ENCODE measurements around the gene FSTL4.

Gene FSTL4

DNA sequence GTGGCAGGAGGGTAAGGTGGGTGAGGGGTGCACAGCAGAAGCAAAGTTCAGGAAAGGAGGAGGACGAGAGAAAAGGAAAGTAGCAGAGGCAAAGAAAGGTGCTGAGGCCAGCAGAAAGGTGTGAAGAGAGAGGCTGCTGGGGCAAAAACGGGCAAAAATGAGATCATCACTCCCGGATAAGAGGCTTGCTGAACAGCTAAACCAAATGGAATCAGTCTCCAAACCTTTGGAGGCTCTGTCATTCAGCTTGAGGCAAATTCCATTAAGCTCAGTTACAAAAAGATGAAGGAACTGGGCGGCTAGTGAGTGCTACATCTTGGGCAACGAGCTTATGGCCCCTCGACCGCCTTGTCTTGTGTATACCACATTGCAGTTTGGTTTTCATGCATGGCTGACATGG, 136.4 kb downstream of the FSTL4 start:
- DNase-seq (ENCODE audit: low read depth) = no peak

DNA sequence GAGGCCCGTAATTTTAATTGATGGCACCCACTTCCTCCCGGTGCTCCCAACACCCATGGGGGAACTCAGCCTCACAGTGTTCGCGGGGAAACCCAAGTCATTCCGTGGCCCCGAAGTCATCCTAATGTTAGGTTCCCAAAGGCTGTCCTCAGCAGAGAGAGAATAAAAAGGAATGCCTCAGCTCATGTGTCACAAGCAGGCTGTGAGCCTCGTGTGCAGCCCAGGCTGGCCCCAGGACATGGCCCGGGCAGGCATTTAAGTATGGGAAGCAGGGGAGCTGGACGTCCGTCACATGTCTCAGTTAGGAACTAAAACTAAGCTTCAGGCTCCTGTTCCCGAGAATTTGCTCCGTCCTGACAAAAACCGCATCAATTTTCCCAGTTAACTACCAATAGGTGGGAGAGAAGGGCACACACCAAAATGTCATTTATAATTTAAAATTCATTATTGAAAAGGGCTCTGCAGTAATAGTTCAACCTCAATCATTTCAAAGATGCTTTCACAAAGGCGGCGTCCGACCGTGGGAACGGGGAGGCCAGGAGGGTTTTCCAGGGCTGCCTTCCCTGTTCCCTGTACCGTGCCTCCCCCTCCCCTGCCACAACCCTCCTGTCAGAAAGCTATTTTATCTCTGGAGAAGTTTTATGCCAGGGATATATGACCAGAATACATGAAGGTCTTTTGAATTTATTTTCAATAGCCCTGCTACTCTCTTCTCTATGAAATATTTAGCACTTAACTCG, 137.3 kb downstream of the FSTL4 start:
- no peak for DNase-seq (ENCODE audit: low read depth)

DNA sequence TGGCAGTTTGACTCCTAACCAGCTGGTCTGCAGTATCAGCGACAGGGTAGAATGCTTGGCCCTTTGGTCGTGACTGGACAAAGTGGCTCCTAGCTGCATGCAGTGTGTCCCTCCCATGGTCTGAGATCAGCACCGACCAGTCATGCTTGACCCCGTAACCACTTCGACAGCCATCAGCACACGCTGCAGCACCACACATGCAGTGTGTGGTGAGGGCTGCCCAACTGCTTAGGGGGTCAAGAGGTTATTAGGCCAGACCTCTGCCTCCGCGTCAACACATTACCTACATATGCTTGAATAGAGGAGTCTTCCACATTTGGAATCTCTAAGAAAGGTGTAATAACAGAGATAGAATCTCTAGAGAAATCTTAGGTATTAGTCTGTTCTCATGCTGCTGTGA, 139.1 kb downstream of the FSTL4 start:
- no peak for DNase-seq (ENCODE audit: low read depth)

DNA sequence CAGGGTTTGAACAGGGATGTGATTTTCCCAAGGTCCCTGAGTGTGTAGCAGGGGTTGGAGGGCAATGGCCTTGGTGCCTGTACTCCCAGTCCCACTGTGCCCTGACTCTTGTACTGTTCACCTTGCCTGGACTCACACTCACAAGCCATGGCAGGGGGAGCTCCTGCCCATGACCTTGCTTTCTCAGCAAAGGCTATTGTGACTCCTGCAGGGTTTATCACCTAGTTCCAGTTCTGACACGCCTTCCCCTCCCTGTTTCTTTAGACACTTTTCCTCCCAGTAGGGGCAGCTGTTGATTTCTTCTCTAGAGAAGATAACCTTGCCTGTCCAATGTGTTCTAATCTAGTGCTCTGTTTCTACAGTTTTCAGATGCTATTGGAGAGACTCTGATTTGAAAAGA, 139.5 kb downstream of the FSTL4 start:
- no peak for DNase-seq (ENCODE audit: low read depth)

DNA sequence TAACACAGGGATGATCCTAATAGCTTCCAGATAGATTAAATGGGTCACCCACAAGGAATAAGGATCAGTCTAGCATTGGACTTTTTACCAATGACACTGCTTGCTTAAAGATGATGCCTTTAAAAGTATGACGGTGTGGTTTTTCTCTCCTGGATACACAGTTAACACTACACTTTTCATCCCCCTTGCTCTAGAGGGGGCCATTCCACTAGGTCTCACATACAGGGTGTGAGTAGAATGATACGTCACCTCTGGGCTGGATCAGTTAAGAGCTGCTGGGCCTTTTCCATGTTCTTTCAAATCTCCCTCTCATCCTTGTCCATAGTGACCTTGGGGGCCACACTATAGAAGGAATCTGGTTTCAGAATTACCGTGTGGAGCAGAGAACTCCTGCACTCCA, 140.6 kb downstream of the FSTL4 start:
- DNase-seq (ENCODE audit: low read depth) = no peak

DNA sequence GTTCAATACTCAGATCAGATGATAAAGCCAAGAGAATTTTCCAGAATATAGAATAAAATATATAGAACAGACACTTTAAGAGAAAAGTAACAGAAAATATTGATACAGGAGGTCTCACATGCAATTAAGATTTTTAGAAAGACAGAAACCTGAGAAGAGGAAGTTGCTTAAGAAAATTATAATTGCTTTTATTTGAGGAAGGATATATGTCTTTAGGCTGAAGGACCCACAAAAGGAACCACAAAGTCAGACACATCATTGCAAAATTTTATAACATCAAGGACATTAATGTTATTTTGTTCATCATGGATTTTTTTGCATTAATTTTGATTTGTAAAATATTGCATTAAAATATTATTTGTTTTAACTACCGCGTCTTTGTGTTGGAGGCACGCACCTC, 141.5 kb downstream of the FSTL4 start:
- no peak for DNase-seq (ENCODE audit: low read depth)

DNA sequence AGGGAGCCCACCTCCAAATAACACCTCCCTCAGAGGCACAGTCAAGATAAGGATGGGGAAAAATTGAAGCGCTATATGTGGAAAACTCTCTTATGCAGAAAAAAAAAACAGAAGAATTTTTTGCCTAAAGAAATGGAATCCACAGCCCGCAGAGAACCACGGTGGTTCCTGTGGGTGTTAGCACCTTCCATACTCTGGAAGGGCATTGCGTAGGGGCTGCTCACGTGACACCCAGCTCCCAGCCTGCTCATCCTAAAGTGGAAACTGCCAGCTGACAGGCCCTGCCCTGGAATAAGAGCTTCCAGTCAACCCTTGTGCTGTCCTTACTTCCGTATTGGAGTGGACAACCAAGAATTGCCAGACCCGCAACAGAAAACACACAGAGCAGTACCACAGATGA, 142.5 kb downstream of the FSTL4 start:
- DNase-seq (ENCODE audit: low read depth) = no peak

DNA sequence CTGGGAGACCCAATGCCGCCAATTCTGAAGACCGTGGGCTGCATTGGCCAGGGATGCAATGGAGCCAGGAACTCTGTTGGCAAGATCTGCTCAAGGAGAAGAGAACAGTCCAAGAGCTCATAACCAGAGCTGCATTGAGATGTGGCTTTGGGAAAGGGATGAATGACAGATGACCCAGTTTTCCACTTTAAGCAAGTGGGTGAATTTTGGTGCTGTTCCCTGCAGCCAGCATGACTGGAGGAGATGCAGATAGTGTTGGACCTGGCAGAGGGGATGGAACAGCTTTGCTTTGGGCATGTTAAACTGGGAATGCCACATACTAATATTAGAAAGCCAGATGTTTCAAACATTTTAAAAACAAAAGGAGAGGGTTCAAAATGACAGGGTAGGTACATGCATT, 143.1 kb downstream of the FSTL4 start:
- no peak for DNase-seq (ENCODE audit: low read depth)

DNA sequence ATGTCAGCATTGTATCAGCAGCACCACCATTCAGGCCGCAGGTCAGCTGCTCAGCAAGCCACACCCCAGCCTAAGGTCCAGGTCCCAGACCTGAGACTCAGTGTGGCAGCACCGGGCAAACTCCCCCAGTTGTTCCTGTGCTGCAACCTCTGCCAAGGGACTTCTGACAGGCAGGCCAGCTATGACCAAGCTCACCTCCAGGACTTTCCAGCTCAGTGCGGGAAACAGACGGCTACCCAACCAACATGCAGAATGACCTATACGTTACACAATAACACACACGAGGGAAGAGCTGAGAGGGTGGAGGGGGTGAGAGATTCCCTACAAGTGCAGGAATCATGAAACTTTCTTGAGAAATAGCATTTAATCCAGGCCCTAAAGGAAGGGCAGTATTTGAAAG, 143.7 kb downstream of the FSTL4 start:
- DNase-seq (ENCODE audit: low read depth) = no peak

DNA sequence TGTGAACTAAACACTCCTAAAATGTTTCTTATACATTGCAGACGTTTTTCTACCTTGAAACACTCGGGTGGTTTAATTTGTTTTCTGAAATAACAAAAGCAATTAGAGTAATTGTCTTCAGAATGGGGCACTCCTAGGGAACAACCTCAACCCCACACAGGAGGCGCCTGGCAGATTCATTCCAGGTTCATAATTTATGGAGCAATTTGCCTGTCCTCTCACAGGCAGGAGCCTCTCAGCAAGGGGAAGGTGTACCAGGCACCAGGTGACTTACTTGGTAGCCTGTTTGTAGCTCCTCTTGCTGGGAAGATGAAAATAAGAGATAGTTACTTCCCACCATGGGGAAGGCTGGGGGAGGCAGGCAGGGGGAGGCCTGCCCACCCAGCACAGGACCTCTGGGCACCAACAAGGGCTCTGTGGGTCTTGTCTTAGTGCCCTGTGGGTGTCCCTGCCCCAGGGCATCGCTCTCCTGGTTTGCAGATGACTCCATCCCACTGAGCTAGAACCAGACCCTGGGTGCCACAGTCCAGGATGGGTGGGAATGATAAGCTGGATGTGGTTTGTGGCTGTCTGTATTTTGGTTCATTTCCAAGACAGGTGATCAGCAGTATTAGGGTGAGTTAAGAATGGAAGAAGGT, 144.4 kb downstream of the FSTL4 start:
- DNase-seq (ENCODE audit: low read depth) = no peak

DNA sequence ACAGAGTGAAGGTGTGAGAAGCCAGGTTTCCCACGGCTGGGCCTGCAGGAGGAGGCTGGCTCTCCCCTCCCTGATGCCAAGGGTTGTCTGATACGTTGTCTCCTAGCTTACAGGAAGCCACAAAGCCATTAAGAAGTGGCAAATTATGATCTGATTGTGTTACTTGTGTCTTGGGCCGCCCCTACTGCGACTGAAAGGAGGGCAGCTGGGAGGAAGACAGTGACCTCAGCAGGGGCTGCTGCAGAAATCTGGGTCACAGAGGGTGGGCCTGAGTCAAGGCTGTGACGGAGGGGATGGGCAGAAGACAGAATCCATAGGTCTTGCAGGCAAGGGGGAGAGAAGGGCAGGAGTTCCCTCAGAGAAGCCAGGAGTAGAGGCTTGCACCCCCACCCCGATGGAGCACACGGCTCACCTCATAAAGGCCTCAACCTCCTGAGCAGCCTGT, 145.0 kb downstream of the FSTL4 start:
- no peak for DNase-seq (ENCODE audit: low read depth)

DNA sequence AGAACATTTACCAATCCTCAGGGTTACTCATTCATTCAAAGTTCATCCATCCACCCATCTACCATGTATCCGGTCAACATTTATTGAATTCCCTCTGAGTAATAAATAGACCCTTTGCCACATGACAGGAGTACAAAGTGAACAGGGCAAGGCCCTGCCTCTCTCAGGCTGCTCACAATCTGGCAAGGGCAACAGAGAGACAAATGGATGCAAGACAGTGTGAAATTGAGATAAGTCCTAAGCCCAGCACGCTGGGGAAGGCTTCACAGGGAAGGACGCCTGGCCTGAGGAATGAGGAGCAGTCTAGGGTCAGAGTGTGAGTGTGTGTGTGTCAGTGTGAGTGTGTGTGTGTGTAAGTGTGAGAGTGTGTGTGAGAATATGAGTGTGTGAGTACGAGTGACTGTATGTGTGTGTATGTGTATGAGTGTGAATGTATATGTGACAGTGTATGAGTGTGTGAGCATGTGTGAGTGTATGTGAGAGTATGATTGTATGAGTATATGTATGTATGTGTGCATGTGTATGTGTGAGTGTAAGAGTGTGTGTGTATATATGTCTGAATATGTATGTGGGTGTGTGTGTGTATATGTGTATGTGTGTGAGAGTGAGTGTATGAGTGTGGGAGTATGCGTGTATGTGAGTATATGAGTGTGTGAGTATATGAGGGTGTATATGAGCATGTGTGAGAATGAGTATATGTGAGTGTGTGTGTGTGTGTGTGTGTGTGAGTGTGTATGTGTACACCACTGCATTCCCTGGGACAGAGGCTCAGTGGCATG, 145.6 kb downstream of the FSTL4 start:
- DNase-seq (ENCODE audit: low read depth) = no peak

DNA sequence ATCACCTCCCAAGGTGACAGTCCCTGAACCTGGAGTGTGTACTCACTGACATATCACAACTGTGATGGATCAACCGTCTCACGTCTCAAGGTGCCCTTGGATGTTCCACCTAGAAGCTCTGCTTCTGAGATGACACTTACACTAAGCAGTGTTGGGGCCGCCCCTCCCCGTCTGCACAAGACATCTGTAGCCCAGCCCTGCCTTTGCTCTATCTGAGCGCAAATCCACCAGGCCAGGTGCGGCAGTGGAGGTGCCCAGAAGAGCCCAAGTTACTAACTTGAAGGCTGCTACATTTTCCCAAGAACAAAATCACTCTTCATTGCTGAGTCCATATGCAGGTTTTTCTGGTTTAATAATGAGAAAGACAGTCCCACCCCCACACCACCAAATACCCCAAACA, 148.3 kb downstream of the FSTL4 start:
- no peak for DNase-seq (ENCODE audit: low read depth)

DNA sequence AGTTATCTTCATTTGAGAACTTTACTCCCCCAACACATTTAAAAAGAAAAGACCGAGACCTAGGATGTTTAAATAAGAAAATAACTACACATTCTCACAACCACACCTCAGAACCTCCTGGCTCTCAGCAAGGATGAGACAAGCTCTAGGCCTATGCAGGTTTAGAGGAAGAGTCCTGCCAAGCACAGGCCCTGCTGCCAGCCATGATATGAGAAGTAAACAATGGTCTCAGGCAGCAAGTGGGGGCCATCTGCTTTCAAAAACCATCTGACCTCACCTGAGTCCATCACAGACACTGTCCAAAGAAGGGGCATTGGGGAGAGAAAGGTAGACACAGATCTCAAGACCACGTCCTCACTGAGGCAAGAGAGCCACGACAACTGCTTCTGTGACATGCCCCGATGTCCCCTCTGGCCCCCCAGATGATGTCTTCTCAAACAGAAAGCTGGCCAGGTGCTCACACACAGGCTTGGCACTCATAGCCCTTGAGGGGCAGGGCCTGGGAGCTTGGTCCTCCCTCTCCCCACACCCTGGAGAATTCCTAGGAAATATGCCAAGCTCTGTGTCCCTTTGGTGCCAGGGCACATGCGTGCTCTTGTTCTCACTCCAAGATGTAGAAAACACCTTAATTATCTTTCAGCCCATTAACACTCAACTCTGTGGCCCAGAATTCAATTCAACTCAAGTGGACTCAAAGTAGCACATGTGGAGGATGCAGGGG, 150.4 kb downstream of the FSTL4 start:
- DNase-seq (ENCODE audit: low read depth) = no peak

DNA sequence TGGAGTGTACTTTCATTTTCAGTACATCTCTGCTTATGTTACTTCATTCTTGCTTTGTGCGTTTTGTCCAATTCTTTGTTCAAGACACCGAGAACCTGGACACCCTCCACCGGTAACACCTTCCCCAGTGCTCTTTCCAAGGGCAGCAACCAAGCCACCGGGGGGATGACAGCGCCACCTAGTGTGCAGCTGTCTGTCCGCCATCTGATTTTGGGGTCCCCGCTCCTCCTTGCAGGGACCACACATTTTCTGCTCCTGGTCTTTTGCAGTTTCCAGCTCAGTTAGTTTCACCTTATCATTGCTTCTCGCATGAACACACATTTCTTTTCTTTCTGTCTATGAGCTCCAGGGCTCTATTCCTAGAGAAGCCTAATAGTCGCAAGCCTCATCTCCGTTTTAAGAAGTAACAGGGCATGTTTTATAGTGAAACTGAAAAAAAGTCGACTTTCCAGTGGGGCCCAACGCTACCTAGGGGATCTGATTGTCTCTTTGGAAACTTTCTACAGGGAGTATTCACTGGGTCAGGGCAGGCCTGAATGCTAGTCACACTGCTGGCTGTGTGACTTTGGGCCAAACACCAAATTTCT, 152.1 kb downstream of the FSTL4 start:
- peak; percentile 48 for DNase-seq (ENCODE audit: low read depth)

DNA sequence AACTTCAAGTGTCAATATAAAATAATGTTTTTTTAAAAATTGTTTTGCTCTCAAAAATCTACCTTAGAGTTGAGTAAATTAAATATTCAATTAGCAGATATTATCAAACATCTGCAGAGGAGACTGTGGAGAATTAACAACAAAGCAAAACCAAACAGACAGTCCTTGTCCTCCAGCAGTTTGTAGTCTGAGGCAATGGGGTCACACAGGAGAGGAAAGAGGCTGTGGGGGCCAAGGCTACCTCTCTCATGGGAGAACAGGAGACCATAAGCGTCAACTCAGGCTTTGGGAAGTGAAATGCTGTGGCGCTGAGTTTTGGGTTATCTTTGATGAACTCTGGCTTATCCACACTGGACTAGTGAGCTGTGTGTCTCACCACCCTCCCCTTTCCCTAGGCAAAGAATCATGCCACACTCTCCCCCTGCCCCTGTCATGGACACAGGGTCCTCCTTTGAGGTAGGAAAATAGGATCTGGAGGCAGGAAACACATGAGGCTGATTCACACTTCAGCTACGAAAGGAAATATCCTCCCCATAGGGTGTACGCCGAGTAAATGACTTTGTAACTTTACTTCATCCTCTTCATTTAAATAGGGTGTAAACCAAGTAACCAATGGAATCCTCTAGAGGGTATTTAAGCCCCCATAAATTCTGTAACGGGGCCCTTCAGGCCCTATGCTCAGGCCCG, 152.7 kb downstream of the FSTL4 start:
- DNase-seq (ENCODE audit: low read depth) = no peak

DNA sequence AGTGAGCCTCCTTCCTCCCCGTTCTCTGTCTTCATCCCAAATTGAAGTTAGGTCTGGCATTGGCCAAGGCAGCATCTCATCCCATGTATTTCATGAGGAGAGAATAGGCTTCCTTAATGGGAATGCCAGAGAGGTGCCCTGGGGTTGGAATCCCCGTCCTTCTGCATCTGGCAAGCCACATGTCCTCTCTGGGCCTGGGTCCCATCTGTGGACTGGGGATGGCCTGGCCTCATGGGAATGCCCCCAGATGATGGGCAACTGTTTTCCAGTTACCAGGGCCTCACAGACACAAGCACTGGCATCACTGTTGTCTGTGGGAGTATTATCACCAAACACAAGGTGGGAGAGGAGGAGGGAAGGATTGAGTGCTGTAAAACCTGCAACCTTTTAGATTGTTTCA, 153.9 kb downstream of the FSTL4 start:
- no peak for DNase-seq (ENCODE audit: low read depth)

DNA sequence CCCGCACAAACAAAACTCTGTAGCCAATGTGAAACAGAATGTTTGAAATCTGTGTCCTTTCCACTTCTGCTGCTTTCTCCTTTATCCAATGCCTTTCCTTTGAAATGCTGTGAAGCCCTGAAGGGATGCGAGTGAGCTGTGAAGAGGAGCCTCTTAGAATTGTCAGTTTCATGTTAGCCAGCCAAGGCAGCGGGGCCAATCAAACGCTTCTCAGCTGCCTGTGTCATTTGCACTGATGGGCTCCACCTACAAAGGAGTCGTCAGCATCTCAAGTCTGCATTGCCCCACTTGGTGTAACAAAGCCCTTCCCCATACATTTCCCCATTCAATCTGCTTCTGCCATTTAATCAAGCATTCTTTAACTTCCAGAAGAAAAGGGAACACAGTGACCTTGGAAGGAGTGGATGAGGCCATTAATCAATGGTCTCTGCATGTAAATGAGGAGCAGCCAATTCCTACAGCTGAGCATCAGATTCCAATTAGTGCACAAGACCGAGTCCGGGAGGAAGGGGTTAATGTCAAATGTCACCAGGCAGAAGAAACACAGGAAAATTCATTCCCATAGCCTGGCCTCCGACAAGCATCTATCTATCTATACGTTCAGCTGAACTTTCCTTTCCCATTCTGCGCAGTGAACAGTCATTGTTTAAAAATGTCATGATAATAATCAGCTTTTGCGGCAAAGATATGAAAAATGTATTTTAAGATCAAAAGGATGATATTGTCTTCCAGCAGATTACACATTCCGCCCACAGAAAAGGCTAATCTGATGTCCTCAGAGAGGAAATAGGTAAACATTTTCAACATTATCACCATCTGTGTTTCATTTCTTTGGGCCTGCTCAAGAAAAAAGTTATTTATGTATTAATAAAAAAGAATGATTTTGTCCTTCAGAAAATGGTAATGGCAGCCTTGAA, 154.6 kb downstream of the FSTL4 start:
- no peak for DNase-seq (ENCODE audit: low read depth)

DNA sequence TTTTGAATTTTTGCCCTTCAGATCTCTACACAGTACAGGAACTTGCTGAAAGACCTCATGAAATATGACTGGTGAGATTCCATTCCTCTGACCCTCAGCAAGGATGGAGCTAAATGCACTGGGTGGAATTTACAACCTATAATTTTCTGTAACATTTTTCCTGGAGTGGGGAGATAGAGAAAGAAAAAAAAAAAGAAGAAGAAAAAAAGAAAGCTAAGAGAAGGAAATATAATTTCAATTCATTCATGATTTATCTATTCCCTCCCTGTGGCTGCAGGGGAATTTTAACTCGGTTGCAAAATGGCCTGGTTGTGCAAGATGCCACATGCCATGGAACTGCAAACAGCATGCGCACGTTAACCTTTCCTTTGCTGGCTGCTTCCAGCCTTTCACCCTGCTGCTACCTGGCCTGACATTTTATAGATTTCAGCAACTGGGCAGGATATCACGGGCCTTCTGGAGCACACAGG, 155.4 kb downstream of the FSTL4 start:
- DNase-seq (ENCODE audit: low read depth) = no peak

DNA sequence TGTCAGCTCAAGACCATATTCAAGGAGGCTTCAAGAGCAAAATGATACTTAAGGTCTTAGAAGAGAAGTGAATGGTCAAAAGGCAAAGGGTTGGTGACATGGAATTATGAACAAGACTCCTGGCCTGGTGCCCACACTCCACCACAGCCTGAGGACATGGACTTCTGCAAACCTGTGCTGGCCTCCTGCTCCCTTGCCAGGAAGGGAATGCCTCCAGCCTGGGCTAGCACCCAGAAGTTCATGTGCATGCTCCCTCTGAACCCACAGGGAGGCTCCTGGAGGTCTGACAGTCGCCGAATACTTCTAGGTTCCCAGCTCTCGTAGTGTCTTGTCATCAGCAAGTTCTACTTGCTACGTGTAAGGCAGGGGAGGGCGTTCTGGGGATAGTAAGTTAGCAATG, 156.7 kb downstream of the FSTL4 start:
- no peak for DNase-seq (ENCODE audit: low read depth)

Measured in activated T-cell treated with anti-CD3 and anti-CD28 coated beads for 48 hours (primary cell).